MM.1S (cell line): Measurements from ENCODE around the gene SPACA5.

Experiments used
- DNase-seq: peaks from one replicate; pipeline ENCODE4 v3.0.0-alpha.2; 2015
- H2AFZ ChIP-seq: fragments of 300-600 bp; sonication (generic); 2 replicates; pipeline ENCODE4 v1.6.0; 2016; ENCODE audit warnings: antibody characterized with exemption, low read length
- H3F3A ChIP-seq: fragments of 300-600 bp; sonication (generic); 2 replicates; pipeline ENCODE4 v1.6.1; 2016; ENCODE audit warnings: mild to moderate bottlenecking, antibody characterized with exemption, low read length, moderate library complexity, mixed read lengths; ENCODE audit not compliant: insufficient read depth
- H3K27ac ChIP-seq: fragments of 300-600 bp; sonication (generic); 2 replicates; pipeline ENCODE4 v1.5.1; 2016; ENCODE audit warnings: mild to moderate bottlenecking, low read length
- H3K27me3 ChIP-seq: fragments of 300-600 bp; sonication (generic); replicated peaks from 2 replicates; pipeline ENCODE4 v1.6.0; 2016; ENCODE audit warnings: low read length; ENCODE audit not compliant: insufficient read depth
- H3K36me3 ChIP-seq: fragments of 300-600 bp; sonication (generic); replicated peaks from 2 replicates; pipeline ENCODE4 v1.6.1; 2016; ENCODE audit warnings: mild to moderate bottlenecking, low read length, mixed read lengths; ENCODE audit not compliant: insufficient read depth
- H3K4me1 ChIP-seq: fragments of 300-600 bp; sonication (generic); 2 replicates; pipeline ENCODE4 v1.6.1; 2016; ENCODE audit warnings: low read length, mixed read lengths
- H3K4me2 ChIP-seq: fragments of 300-600 bp; sonication (generic); 2 replicates; pipeline ENCODE4 v1.6.0; 2016; ENCODE audit warnings: low read depth, low read length
- H3K4me3 ChIP-seq: fragments of 300-600 bp; sonication (generic); 2 replicates; pipeline ENCODE4 v1.5.1; 2016; ENCODE audit warnings: low read length, mixed read lengths
- H3K79me2 ChIP-seq: fragments of 300-600 bp; sonication (generic); 2 replicates; pipeline ENCODE4 v1.6.1; 2016; ENCODE audit warnings: mixed run types, low read length, mixed read lengths
- H3K9ac ChIP-seq: fragments of 300-600 bp; sonication (generic); 2 replicates; pipeline ENCODE4 v1.6.1; 2016; ENCODE audit warnings: low read length, mixed read lengths
- H3K9me2 ChIP-seq: fragments of 300-600 bp; sonication (generic); replicated peaks from 2 replicates; pipeline ENCODE4 v1.6.1; 2016; ENCODE audit warnings: mild to moderate bottlenecking, low read length, mixed read lengths; ENCODE audit not compliant: insufficient read depth
- H3K9me3 ChIP-seq: fragments of 300-600 bp; sonication (generic); replicated peaks from 2 replicates; pipeline ENCODE4 v1.6.1; 2016; ENCODE audit warnings: mild to moderate bottlenecking, low read length, mixed read lengths; ENCODE audit not compliant: insufficient read depth
- H4K20me1 ChIP-seq: fragments of 300-600 bp; sonication (generic); 2 replicates; pipeline ENCODE4 v1.6.1; 2016; ENCODE audit warnings: mild to moderate bottlenecking, low read length, moderate library complexity, mixed read lengths; ENCODE audit not compliant: insufficient read depth
- CTCF ChIP-seq: fragments of 300-600 bp; sonication (generic); IDR thresholded peaks from 2 replicates; pipeline ENCODE4 v1.5.1; 2016; ENCODE audit warnings: antibody characterized with exemption, low read length, mixed read lengths
- EZH2 ChIP-seq: fragments of 300-600 bp; sonication (generic); optimal IDR thresholded peaks from 2 replicates; pipeline ENCODE3; 2017; ENCODE audit warnings: low read depth, mild to moderate bottlenecking, antibody characterized with exemption, low read length, mixed read lengths
- EZH2phosphoT487 ChIP-seq: fragments of 300-600 bp; sonication (generic); IDR thresholded peaks from 2 replicates; pipeline ENCODE4 v1.6.1; 2018; ENCODE audit warnings: antibody characterized with exemption, low read length

Gene SPACA5

DNA sequence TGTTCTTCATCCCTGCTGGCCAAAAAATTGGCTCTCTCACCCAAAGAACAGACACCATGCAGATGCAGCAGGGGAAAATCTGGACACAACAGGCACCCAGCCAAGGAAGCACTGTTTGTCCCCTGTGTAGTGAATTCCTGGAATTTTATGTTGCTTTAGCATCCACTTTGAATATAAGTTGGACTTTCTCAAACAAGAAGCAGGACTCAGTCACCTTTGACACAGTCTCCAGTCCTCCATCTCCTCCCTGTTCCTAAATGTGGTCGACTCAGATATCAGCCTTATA, 14.8 kb upstream of the SPACA5 start:
- Histone ChIP-seq H3K36me3 (no peaks in the 10 kb centered on the region), H3K4me2 (no peak overlapping the region), H4K20me1 (no peaks in the 10 kb centered on the region), H3K4me3 (no peak overlapping the region), H3K9me3 (no peaks in the 10 kb centered on the region), H3K9ac (no peak overlapping the region), H3K4me1 (no peaks in the 10 kb centered on the region), H3F3A (no peaks in the 10 kb centered on the region), H3K27me3 (no peaks in the 10 kb centered on the region), H2AFZ (no peak overlapping the region), H3K79me2 (0 out of 2 replicates have a peak, but pooled peaks cover 5% of the 10 kb centered on the region), H3K9me2 (no peaks in the 10 kb centered on the region), H3K27ac (no peak overlapping the region)
- DNase-seq = no peak
- TF ChIP-seq CTCF = no peak
- TF ChIP-seq EZH2phosphoT487 = no peak
- no peak for TF ChIP-seq EZH2

GRCh38 chrX:47992669-47993068, 14.1 kb upstream of the SPACA5 start:
- H3K27ac ChIP-seq = no peak overlapping the region
- no peaks in the 10 kb centered on the region for H3F3A ChIP-seq
- H3K4me2 ChIP-seq = no peak overlapping the region
- H3K9ac ChIP-seq = no peak overlapping the region
- H3K36me3 ChIP-seq = no peaks in the 10 kb centered on the region
- H3K9me3 ChIP-seq = no peaks in the 10 kb centered on the region
- H3K4me1 ChIP-seq = no peaks in the 10 kb centered on the region
- no peak for TF ChIP-seq CTCF
- TF ChIP-seq EZH2phosphoT487 = no peak
- TF ChIP-seq EZH2 = no peak
- no peaks in the 10 kb centered on the region for H4K20me1 ChIP-seq
- no peak for DNase-seq
- no peak overlapping the region for H3K4me3 ChIP-seq
- no peaks in the 10 kb centered on the region for H3K9me2 ChIP-seq
- no peaks in the 10 kb centered on the region for H3K27me3 ChIP-seq
- H2AFZ ChIP-seq = no peak overlapping the region
- 0 out of 2 replicates have a peak, but pooled peaks cover 5% of the 10 kb centered on the region for H3K79me2 ChIP-seq

DNA sequence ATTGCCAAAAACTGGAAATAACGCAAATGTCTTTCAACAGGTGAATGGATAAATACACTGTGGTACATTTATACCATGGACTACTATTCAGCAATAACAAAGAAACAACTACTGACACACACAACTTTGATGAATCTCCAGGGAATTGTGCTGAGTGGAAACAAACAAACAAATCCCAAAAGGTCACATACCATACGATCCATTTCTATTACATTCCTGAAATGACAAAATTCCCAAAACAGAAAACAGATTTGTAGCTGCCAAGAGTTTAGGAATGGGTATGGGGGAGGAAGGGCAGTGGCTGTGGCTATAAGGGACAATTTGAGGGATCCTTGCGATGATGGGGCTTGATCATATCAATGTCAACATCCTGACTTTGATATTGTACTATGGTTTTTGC, 5.5 kb upstream of the SPACA5 start:
- Histone ChIP-seq H3K4me1 (no peaks in the 10 kb centered on the region), H3K4me3 (no peak overlapping the region)

More for the DNA sequence above, 5.5 kb upstream of the SPACA5 start:
- Histone ChIP-seq H3K79me2 (peaks cover 8% of the 10 kb centered on the region; the same call in 1 of the 2 replicates), H3K9ac (no peak overlapping the region), H3F3A (no peaks in the 10 kb centered on the region), H3K9me3 (no peaks in the 10 kb centered on the region), H4K20me1 (no peaks in the 10 kb centered on the region), H3K36me3 (no peaks in the 10 kb centered on the region), H3K4me2 (no peak overlapping the region), H3K27me3 (no peaks in the 10 kb centered on the region), H3K27ac (no peak overlapping the region), H2AFZ (no peak overlapping the region), H3K9me2 (no peaks in the 10 kb centered on the region)
- no peak for TF ChIP-seq EZH2phosphoT487
- no peak for TF ChIP-seq EZH2
- TF ChIP-seq CTCF = no peak
- no peak for DNase-seq
